Measurements from ENCODE around the gene FTO.

The FTO gene

GRCh38 chr16:53936529-53936928 is 232.6 kb downstream of the FTO start:
- Histone ChIP-seq H3K27me3 (replicated peaks; ENCODE audit: insufficient read depth, low read length) (no peaks in the 10 kb centered on the region), H3K9me3 (replicated peaks; ENCODE audit: insufficient read depth, low read length) (no peaks in the 10 kb centered on the region), H3F3A (ENCODE audit: insufficient read depth, low read length) (no peaks in the 10 kb centered on the region), H4K20me1 (ENCODE audit: insufficient read depth, low read length) (no peaks in the 10 kb centered on the region), H3K9me2 (replicated peaks; ENCODE audit: insufficient read depth, low read length) (no peaks in the 10 kb centered on the region), H3K27ac (ENCODE audit: low read length) (no peak overlapping the region), H3K4me2 (ENCODE audit: low read depth, low read length) (no peak overlapping the region), H3K79me2 (ENCODE audit: low read length) (no peaks in the 10 kb centered on the region), H3K4me1 (ENCODE audit: low read length) (no peaks in the 10 kb centered on the region), H2AFZ (ENCODE audit: low read length) (no peak overlapping the region), H3K36me3 (replicated peaks; ENCODE audit: insufficient read depth, low read length) (no peaks in the 10 kb centered on the region), H3K9ac (ENCODE audit: low read length) (no peak overlapping the region), H3K4me3 (ENCODE audit: low read length) (no peak overlapping the region)
- DNase-seq: no peak
- TF ChIP-seq EZH2phosphoT487 (IDR thresholded peaks at IDR 0.05; ENCODE audit: low read length): no peak
- no peak for TF ChIP-seq CTCF (IDR thresholded peaks at IDR 0.05; ENCODE audit: low read length)

DNA sequence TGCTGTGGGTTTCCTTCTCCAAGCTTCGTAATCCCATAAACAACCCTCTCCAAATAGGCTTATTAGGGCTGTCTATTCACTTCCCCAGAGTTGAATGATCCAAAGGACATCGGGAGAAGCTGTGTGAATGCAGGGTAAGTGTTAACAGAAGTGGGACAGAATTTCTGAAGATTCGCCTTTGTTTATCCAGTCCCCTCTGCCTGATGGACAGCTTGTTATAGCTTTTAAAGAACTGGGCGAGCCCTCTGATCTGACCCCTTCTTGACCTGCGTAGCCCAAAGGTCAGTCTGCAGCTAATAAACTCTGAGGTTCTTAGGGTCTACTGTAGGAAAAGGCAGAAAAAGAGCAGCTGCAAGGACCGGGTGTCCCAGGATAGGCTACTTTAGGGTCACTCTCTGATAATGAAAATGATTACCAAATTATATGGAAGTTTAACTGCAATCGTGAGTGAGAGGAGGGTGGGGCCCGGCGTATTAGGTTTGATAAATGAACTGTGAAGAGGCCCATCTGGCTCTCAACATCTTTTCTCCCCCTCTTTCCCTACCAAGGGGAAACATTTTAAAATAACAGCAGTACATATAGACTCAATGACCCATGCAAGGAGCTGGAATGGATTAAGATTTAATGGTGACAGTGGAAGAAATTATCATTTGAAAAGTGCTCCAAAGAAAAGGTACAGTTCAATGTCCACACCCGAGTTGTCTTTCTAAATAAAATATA is 233.4 kb downstream of the FTO start:
- Histone ChIP-seq H3K27ac (ENCODE audit: low read length) (no peak overlapping the region), H3K79me2 (ENCODE audit: low read length) (no peaks in the 10 kb centered on the region), H3K9me2 (replicated peaks; ENCODE audit: insufficient read depth, low read length) (no peaks in the 10 kb centered on the region), H3K9me3 (replicated peaks; ENCODE audit: insufficient read depth, low read length) (no peaks in the 10 kb centered on the region), H3F3A (ENCODE audit: insufficient read depth, low read length) (no peaks in the 10 kb centered on the region), H3K36me3 (replicated peaks; ENCODE audit: insufficient read depth, low read length) (no peaks in the 10 kb centered on the region), H3K4me2 (ENCODE audit: low read depth, low read length) (no peak overlapping the region), H2AFZ (ENCODE audit: low read length) (no peak overlapping the region), H3K4me1 (ENCODE audit: low read length) (no peaks in the 10 kb centered on the region), H3K9ac (ENCODE audit: low read length) (no peak overlapping the region), H3K27me3 (replicated peaks; ENCODE audit: insufficient read depth, low read length) (no peaks in the 10 kb centered on the region), H4K20me1 (ENCODE audit: insufficient read depth, low read length) (no peaks in the 10 kb centered on the region), H3K4me3 (ENCODE audit: low read length) (no peak overlapping the region)
- DNase-seq: no peak
- TF ChIP-seq EZH2phosphoT487 (IDR thresholded peaks at IDR 0.05; ENCODE audit: low read length): no peak
- no peak for TF ChIP-seq CTCF (IDR thresholded peaks at IDR 0.05; ENCODE audit: low read length)
- TF ChIP-seq EZH2 (optimal IDR thresholded peaks at IDR 0.05; ENCODE audit: low read depth, low read length): no peak

- Histone ChIP-seq H3K4me1 (ENCODE audit: low read length) (no peaks in the 10 kb centered on the region), H3K4me3 (ENCODE audit: low read length) (no peak overlapping the region), H3K9me2 (replicated peaks; ENCODE audit: insufficient read depth, low read length) (no peaks in the 10 kb centered on the region), H3K79me2 (ENCODE audit: low read length) (no peaks in the 10 kb centered on the region), H3F3A (ENCODE audit: insufficient read depth, low read length) (no peaks in the 10 kb centered on the region), H3K27ac (ENCODE audit: low read length) (no peak overlapping the region), H2AFZ (ENCODE audit: low read length) (no peak overlapping the region), H4K20me1 (ENCODE audit: insufficient read depth, low read length) (no peaks in the 10 kb centered on the region), H3K9me3 (replicated peaks; ENCODE audit: insufficient read depth, low read length) (no peaks in the 10 kb centered on the region), H3K27me3 (replicated peaks; ENCODE audit: insufficient read depth, low read length) (no peaks in the 10 kb centered on the region), H3K36me3 (replicated peaks; ENCODE audit: insufficient read depth, low read length) (no peaks in the 10 kb centered on the region), H3K9ac (ENCODE audit: low read length) (no peak overlapping the region), H3K4me2 (ENCODE audit: low read depth, low read length) (no peak overlapping the region)
- DNase-seq: no peak
- TF ChIP-seq CTCF (IDR thresholded peaks at IDR 0.05; ENCODE audit: low read length) (no peak), EZH2 (optimal IDR thresholded peaks at IDR 0.05; ENCODE audit: low read depth, low read length) (no peak), EZH2phosphoT487 (IDR thresholded peaks at IDR 0.05; ENCODE audit: low read length) (no peak)
Observed at GRCh38 chr16:53944025-53944424, 240.1 kb downstream of the FTO start.
